SHP77 treated with DMSO at 0.1 percent for 48 hours (cell line): ENCODE data around the gene PPIB.
"Not testable (repeated sequence)": the region's sequence is repeated elsewhere in the genome, so short reads cannot be mapped to it uniquely, and the experiment has no call there.

Experiments used
- DNase-seq: peaks from one replicate; lab custom pipeline; 2025; lab: John Stamatoyannopoulos, UW

The PPIB gene

GRCh38 chr15:64110108-64110701 lies 52.6 kb downstream of the PPIB start:
- not testable (repeated sequence) for DNase-seq

DNA sequence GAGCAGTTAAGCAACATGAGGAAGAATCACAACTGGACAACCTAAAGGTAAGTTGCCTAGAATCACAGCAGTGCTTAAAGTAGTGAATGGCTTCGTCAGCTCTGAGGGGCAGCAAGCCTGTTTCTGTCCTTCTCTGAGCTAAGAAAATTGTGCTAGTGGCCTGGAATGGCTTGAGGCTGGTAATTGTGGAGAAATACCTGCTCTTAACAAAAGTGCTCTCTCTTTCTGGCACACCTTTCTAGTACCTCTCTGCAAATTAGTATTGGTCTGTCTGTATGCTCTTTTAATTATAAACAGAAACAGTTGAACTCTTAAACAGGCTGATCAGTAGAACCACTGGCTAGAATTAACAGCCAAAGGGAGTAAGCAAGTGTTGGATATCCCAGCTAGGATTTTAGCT lies 55.5 kb downstream of the PPIB start:
- no peak for DNase-seq
